Neural progenitor cell (in vitro differentiated cells): ENCODE data around the gene GET3. TPM values are rescaled to one million over a fixed set of nuclear protein-coding genes. Genes with fewer than 3 reads are reported as not detected.

Experiments
- DNase-seq: peaks from one replicate; pipeline ENCODE4 v3.0.0-alpha.2; 2016; ENCODE audit warnings: low spot score
- H2AFZ ChIP-seq: fragments of 200-600 bp; sonication (generic); replicated peaks from 2 replicates; pipeline ENCODE4 v1.6.1; 2016; ENCODE audit warnings: antibody characterized with exemption
- H3F3A ChIP-seq: fragments of 200-600 bp; sonication (generic); 2 replicates; pipeline ENCODE4 v1.6.1; 2016; ENCODE audit warnings: antibody characterized with exemption, low read depth
- H3K27ac ChIP-seq: fragments of 200-600 bp; sonication (generic); 2 replicates; pipeline ENCODE4 v1.5.1; 2016; ENCODE audit warnings: mild to moderate bottlenecking
- H3K27me3 ChIP-seq: fragments of 200-600 bp; sonication (generic); 2 replicates; pipeline ENCODE4 v1.6.1; 2016; ENCODE audit warnings: mild to moderate bottlenecking, moderate library complexity
- H3K36me3 ChIP-seq: fragments of 200-600 bp; sonication (generic); 2 replicates; pipeline ENCODE4 v1.5.1; 2016
- H3K4me1 ChIP-seq: fragments of 200-600 bp; sonication (generic); 2 replicates; pipeline ENCODE4 v1.6.1; 2016; ENCODE audit warnings: mixed run types
- H3K4me2 ChIP-seq: fragments of 200-600 bp; sonication (generic); 2 replicates; pipeline ENCODE4 v1.6.1; 2016
- H3K4me3 ChIP-seq: fragments of 200-600 bp; sonication (generic); 2 replicates; pipeline ENCODE4 v1.5.1; 2016
- H3K79me2 ChIP-seq: fragments of 200-600 bp; sonication (generic); 2 replicates; pipeline ENCODE4 v1.6.1; 2016; ENCODE audit warnings: low read depth
- H3K9ac ChIP-seq: fragments of 200-600 bp; sonication (generic); 2 replicates; pipeline ENCODE4 v1.6.1; 2016
- H3K9me3 ChIP-seq: fragments of 200-600 bp; sonication (generic); 2 replicates; pipeline ENCODE4 v1.5.1; 2016; ENCODE audit warnings: low read depth
- H4K20me1 ChIP-seq: fragments of 200-600 bp; sonication (generic); 2 replicates; pipeline ENCODE4 v1.6.1; 2016; ENCODE audit warnings: low read depth
- H3K27ac Mint-ChIP-seq: 3 replicates; pipeline ENCODE4 v1.8.0; 2021; ENCODE audit warnings: mixed read lengths
- H3K27me3 Mint-ChIP-seq: 2 replicates; pipeline ENCODE4 v1.8.0; 2022; ENCODE audit warnings: low read depth, mild to moderate bottlenecking, inconsistent platforms, moderate library complexity, mixed read lengths; ENCODE audit not compliant: insufficient read depth
- H3K36me3 Mint-ChIP-seq: 3 replicates; pipeline ENCODE4 v1.8.0; 2021; ENCODE audit warnings: mixed read lengths
- H3K4me1 Mint-ChIP-seq: 3 replicates; pipeline ENCODE4 v1.8.0; 2021; ENCODE audit warnings: mixed read lengths
- H3K4me3 Mint-ChIP-seq: 3 replicates; pipeline ENCODE4 v1.8.0; 2021; ENCODE audit warnings: mild to moderate bottlenecking, moderate library complexity, mixed read lengths
- H3K9me3 Mint-ChIP-seq: 3 replicates; pipeline ENCODE4 v1.8.0; 2020; ENCODE audit warnings: mixed read lengths
- CTCF ChIP-seq: fragments of 200-600 bp; sonication (generic); IDR thresholded peaks from 2 replicates; pipeline ENCODE4 v1.5.1; 2017; ENCODE audit warnings: antibody characterized with exemption, mild to moderate bottlenecking
- EZH2 ChIP-seq: fragments of 200-600 bp; sonication (generic); IDR thresholded peaks from 2 replicates; pipeline ENCODE4 v1.6.1; 2017; ENCODE audit warnings: antibody characterized with exemption, mild to moderate bottlenecking, moderate library complexity
- EZH2phosphoT487 ChIP-seq: fragments of 200-600 bp; sonication (generic); IDR thresholded peaks from 2 replicates; pipeline ENCODE4 v1.6.1; 2017; ENCODE audit warnings: antibody characterized with exemption
- total RNA-seq: library from RNA; depleted of rRNA; stranded (reverse); fragments of >200 nt; gene quantifications from 2 replicates; pipeline ENCODE4 v1.2.3, GENCODE V29; 2015; ENCODE audit warnings: low replicate concordance

The GET3 gene
- total RNA-seq, 1 donor from 2014 or later: 62.9 TPM

DNA sequence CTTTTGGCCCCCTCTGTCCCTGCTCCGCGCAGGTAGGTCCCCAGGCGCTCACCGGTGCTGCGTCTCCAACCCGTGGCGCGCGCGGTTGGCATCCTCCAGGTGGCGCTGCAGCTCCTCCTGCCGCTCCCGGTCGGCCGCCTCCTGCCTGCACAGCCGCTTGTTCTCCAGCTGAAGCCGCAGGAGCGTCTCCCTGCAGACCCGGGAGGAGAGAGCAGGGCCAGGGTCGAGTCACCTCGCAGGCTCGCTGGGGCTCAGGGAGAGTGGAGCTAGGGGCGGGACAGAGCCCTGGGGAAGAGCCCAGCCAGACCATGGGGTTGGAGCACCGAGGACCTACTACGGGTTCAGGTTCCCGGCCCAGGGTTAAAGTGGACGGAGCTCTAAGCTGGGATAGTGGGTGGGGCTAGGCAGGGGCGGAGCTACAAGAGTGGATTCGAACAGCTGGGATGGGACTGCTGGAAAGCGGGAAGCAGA, 28.8 kb downstream of the GET3 start:
- Histone ChIP-seq H3K9ac (no peak overlapping the region), H3K9me3 (no peaks in the 10 kb centered on the region), H3F3A (peaks cover 16% of the 10 kb centered on the region), H3K79me2 (no peaks in the 10 kb centered on the region), H3K27me3 (peaks cover 4% of the 10 kb centered on the region), H4K20me1 (no peaks in the 10 kb centered on the region), H3K36me3 (no peaks in the 10 kb centered on the region), H3K4me2 (peak overlapping the region; percentile 77), H3K4me3 (peak overlapping the region; percentile 58), H3K27ac (no peak overlapping the region), H2AFZ (peak overlapping the region; percentile 73), H3K4me1 (peaks cover 3% of the 10 kb centered on the region)
- H3K4me3 Mint-ChIP-seq: peak overlapping the region; percentile 81
- peak overlapping the region; percentile 70 for H3K27ac Mint-ChIP-seq
- peaks cover 7% of the 10 kb centered on the region for H3K27me3 Mint-ChIP-seq
- H3K36me3 Mint-ChIP-seq: peaks cover 4% of the 10 kb centered on the region
- TF ChIP-seq EZH2: no peak
- peak; percentile 67 for TF ChIP-seq CTCF
- no peak for TF ChIP-seq EZH2phosphoT487
- H3K4me1 Mint-ChIP-seq: peaks cover 14% of the 10 kb centered on the region
- DNase-seq: peak; percentile 87
- peaks cover 5% of the 10 kb centered on the region for H3K9me3 Mint-ChIP-seq

DNA sequence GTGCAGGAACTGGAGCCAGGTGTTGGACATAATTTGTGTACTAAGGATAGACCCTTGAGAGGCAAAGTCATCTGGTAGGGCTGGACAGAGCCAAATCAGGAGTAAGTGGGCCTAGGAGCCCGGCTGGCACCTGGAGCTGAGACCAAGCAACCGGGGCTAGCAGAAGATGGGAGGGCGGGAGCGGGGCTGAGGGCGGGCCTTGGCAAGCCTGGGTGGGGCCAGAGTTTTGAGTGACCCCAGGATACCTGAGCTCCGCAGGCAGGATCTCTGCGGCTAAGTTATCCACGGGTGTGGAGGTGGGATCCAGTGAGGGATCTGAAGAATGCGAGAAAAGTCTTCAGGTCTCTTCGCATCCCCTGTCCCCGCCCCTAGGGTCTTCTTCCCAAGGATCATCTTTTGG, 29.9 kb downstream of the GET3 start:
- Histone ChIP-seq H3K79me2 (no peaks in the 10 kb centered on the region), H3K9ac (no peak overlapping the region), H3K27me3 (peaks cover 4% of the 10 kb centered on the region), H3K36me3 (no peaks in the 10 kb centered on the region), H3F3A (peaks cover 16% of the 10 kb centered on the region), H3K4me1 (peaks cover 3% of the 10 kb centered on the region), H3K4me2 (no peak overlapping the region), H2AFZ (no peak overlapping the region), H3K9me3 (no peaks in the 10 kb centered on the region), H3K27ac (no peak overlapping the region), H3K4me3 (no peak overlapping the region), H4K20me1 (no peaks in the 10 kb centered on the region)
- Mint-ChIP-seq H3K27me3 (peaks cover 7% of the 10 kb centered on the region), H3K4me3 (peak overlapping the region; percentile 30), H3K4me1 (peaks cover 14% of the 10 kb centered on the region), H3K27ac (no peak overlapping the region), H3K36me3 (peaks cover 2% of the 10 kb centered on the region), H3K9me3 (no peaks in the 10 kb centered on the region)
- no peak for DNase-seq
- TF ChIP-seq CTCF: no peak

DNA sequence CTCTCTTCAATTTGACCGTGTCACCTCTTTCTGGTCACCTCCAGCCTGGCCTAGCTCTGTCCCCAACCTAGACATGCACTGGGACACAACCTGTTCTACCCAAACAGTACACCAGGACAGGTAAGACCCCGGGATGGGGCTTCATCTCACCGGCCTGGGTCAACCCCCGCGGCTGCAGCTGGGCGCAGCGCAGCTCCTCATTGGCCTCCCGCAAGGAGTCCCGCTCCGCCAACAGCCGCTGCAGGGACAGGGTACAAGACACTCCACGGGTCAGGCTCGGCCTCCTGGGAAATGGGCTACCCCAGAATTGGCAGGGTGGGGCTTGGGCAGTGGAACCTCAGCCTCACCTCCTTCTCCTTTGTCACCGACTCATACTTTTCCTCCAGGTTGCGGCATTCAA, 30.4 kb downstream of the GET3 start:
- Histone ChIP-seq H3F3A (peaks cover 16% of the 10 kb centered on the region), H3K4me1 (peaks cover 3% of the 10 kb centered on the region), H4K20me1 (no peaks in the 10 kb centered on the region), H2AFZ (no peak overlapping the region), H3K4me2 (no peak overlapping the region), H3K9ac (no peak overlapping the region), H3K27ac (no peak overlapping the region), H3K27me3 (peaks cover 4% of the 10 kb centered on the region), H3K9me3 (no peaks in the 10 kb centered on the region), H3K36me3 (no peaks in the 10 kb centered on the region), H3K79me2 (no peaks in the 10 kb centered on the region), H3K4me3 (no peak overlapping the region)
- no peak for DNase-seq
- Mint-ChIP-seq H3K27ac (no peak overlapping the region), H3K4me3 (no peak overlapping the region), H3K4me1 (peaks cover 14% of the 10 kb centered on the region), H3K9me3 (no peaks in the 10 kb centered on the region), H3K27me3 (peaks cover 7% of the 10 kb centered on the region), H3K36me3 (peaks cover 2% of the 10 kb centered on the region)
- TF ChIP-seq CTCF: no peak
- no peak for TF ChIP-seq EZH2
- TF ChIP-seq EZH2phosphoT487: no peak
